ENCODE measurements around the gene AFG1L.

Gene AFG1L

DNA sequence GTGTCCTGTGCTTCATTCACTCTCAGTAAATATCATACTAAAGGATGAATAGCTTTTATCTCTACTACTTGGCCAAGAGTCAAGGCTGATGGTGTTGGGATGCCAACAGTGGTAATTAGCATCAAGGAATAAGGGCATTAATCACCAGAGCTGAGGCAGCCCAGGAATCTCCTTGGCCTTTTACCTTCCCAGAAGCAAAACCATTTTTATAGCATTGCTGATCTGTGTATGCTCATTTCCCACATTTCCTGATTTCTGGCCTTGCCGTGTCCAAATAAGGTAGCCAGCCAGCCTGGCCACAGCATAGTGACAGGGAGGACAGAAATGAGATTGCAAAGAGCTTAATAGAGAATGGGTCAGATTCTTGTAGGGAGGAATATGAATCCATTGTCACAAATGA, 189.2 kb downstream of the AFG1L start:
- Histone ChIP-seq H3K9ac (ENCODE audit: low read length in 5 of 5) (no peak overlapping the region), H3K4me1 (ENCODE audit: control insufficient read depth in 5 of 5, insufficient read depth in 5 of 5, low read length in 5 of 5) (peaks cover 0 to 7% (median 0%) of the 10 kb centered on the region in 5 donors), H3K9me3 (ENCODE audit: control insufficient read depth in 5 of 5, low read length in 5 of 5) (peaks cover 0 to 2% (median 0%) of the 10 kb centered on the region in 5 donors), H3K36me3 (ENCODE audit: control insufficient read depth in 5 of 5, insufficient read depth in 5 of 5, low read length in 5 of 5) (peaks cover 0 to 4% (median 0%) of the 10 kb centered on the region in 5 donors), H3K4me3 (ENCODE audit: low read depth in 1 of 5, low read length in 5 of 5) (no peak overlapping the region), H3K27me3 (ENCODE audit: control insufficient read depth in 5 of 5, insufficient read depth in 4 of 5, low read length in 5 of 5) (no peaks in the 10 kb centered on the region), H3K27ac (ENCODE audit: low read depth, low read length) (no peak overlapping the region)

DNA sequence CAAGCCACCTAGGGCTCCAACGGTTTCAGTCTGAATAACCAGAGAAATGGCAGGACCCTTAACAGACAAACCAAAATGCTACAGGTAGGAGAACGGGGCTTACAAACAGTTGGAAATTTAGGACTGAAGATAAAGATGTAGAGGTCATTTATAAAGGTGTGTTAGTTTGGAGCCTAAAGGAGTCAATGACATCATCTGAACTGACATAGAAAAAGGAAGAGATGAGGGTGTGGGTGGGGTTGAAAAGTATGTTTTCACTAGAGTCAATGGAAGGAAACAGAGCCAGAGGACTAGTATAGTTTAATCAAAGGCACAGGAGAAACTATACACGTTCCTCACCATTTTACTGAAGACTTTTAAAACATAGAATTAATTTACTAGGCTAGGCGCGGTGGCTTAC, 194.8 kb downstream of the AFG1L start:
- H3K4me1 ChIP-seq (ENCODE audit: control insufficient read depth in 5 of 5, insufficient read depth in 5 of 5, low read length in 5 of 5) = peaks cover 0 to 7% (median 0%) of the 10 kb centered on the region in 5 donors
- H3K36me3 ChIP-seq (ENCODE audit: control insufficient read depth in 5 of 5, insufficient read depth in 5 of 5, low read length in 5 of 5) = no peaks in the 10 kb centered on the region
- H3K27me3 ChIP-seq (ENCODE audit: control insufficient read depth in 5 of 5, insufficient read depth in 4 of 5, low read length in 5 of 5) = no peaks in the 10 kb centered on the region
- H3K27ac ChIP-seq (ENCODE audit: low read depth, low read length) = no peak overlapping the region
- no peak overlapping the region for H3K4me3 ChIP-seq (ENCODE audit: low read depth in 1 of 5, low read length in 5 of 5)
- H3K9me3 ChIP-seq (ENCODE audit: control insufficient read depth in 5 of 5, low read length in 5 of 5) = no peaks in the 10 kb centered on the region
- no peak overlapping the region for H3K9ac ChIP-seq (ENCODE audit: low read length in 5 of 5)

DNA sequence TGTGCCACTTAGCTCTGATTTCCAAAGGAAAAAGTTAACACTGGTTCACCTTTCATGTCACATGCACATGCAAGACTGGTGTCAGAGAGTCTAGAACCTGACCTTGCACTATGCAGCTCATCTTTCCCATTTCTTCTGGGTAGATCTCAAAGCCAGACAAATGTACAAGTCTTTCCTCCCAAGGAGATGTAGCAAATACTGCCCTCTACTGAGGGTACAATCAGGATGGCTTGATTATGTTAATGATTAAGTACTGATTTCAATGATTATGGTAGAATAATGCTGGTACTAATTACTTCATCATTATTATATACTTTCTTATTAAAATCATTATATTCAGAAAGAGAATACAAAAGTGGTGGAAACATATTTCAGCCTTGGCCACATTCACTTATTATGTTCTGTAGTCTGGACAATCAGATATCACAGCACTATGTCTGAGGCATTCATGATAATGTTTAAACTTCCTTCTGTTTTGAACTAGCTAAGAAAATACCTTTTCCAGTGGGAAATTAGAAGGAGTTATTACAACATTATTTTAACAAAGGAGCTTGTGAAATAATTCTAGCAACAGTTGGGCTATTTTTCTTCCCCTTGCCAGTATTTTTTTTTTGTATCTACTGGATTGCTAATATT, 197.4 kb downstream of the AFG1L start:
- no peak overlapping the region for H3K27ac ChIP-seq (ENCODE audit: low read depth, low read length)
- H3K4me1 ChIP-seq (ENCODE audit: control insufficient read depth in 5 of 5, insufficient read depth in 5 of 5, low read length in 5 of 5) = peaks cover 0 to 4% (median 0%) of the 10 kb centered on the region in 5 donors
- no peaks in the 10 kb centered on the region for H3K27me3 ChIP-seq (ENCODE audit: control insufficient read depth in 5 of 5, insufficient read depth in 4 of 5, low read length in 5 of 5)
- no peaks in the 10 kb centered on the region for H3K9me3 ChIP-seq (ENCODE audit: control insufficient read depth in 5 of 5, low read length in 5 of 5)
- no peak overlapping the region for H3K4me3 ChIP-seq (ENCODE audit: low read depth in 1 of 5, low read length in 5 of 5)
- no peaks in the 10 kb centered on the region for H3K36me3 ChIP-seq (ENCODE audit: control insufficient read depth in 5 of 5, insufficient read depth in 5 of 5, low read length in 5 of 5)
- no peak overlapping the region for H3K9ac ChIP-seq (ENCODE audit: low read length in 5 of 5)

DNA sequence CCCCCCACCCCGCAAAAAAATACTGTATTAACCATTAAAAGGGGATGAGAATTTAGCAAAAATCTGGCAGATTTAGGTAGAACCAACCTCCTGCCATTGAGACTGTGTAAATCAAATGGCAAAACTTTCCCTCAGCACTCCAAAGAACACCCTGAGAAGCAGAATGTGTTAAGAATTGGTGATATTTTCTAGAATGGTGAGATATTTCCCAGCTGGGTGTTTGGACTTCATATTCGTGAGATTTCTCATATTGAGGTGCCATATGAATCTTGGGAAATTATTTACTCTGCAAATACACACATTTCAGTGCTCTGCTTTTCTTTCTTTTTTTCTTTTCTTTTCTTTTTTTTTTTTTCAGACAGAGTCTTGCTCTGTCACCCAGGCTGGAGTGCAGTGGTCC, 199.6 kb downstream of the AFG1L start:
- Histone ChIP-seq H3K4me3 (ENCODE audit: low read depth in 1 of 5, low read length in 5 of 5) (no peak overlapping the region), H3K27ac (ENCODE audit: low read depth, low read length) (no peak overlapping the region), H3K36me3 (ENCODE audit: control insufficient read depth in 5 of 5, insufficient read depth in 5 of 5, low read length in 5 of 5) (no peaks in the 10 kb centered on the region), H3K9ac (ENCODE audit: low read length in 5 of 5) (no peak overlapping the region), H3K9me3 (ENCODE audit: control insufficient read depth in 5 of 5, low read length in 5 of 5) (no peaks in the 10 kb centered on the region), H3K4me1 (ENCODE audit: control insufficient read depth in 5 of 5, insufficient read depth in 5 of 5, low read length in 5 of 5) (peaks cover 0 to 6% (median 4%) of the 10 kb centered on the region in 5 donors), H3K27me3 (ENCODE audit: control insufficient read depth in 5 of 5, insufficient read depth in 4 of 5, low read length in 5 of 5) (no peaks in the 10 kb centered on the region)

DNA sequence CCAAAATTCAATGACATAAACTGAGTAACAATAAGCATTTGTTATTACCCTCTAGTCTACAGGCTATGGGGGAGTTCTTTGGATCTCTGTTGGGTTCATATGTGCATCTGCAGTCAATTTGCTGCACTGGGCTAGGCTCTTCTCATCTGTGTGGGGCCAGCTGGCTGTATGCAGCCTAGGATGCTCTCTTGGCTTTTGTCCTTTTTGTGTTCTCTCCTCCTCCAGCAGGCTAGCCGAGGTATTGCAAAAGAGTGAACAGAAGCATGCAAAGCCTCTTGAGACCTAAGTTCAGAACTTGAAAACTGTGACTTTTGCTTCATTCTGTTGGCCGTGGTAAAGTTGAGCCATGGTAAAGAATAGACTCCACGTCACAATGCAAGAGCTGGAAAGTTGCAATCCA, 203.0 kb downstream of the AFG1L start:
- H3K4me3 ChIP-seq (ENCODE audit: low read depth in 1 of 5, low read length in 5 of 5) = no peak overlapping the region
- no peak overlapping the region for H3K9ac ChIP-seq (ENCODE audit: low read length in 5 of 5)
- peaks cover 0 to 6% (median 4%) of the 10 kb centered on the region in 5 donors for H3K4me1 ChIP-seq (ENCODE audit: control insufficient read depth in 5 of 5, insufficient read depth in 5 of 5, low read length in 5 of 5)
- H3K27me3 ChIP-seq (ENCODE audit: control insufficient read depth in 5 of 5, insufficient read depth in 4 of 5, low read length in 5 of 5) = no peaks in the 10 kb centered on the region
- no peaks in the 10 kb centered on the region for H3K9me3 ChIP-seq (ENCODE audit: control insufficient read depth in 5 of 5, low read length in 5 of 5)
- no peaks in the 10 kb centered on the region for H3K36me3 ChIP-seq (ENCODE audit: control insufficient read depth in 5 of 5, insufficient read depth in 5 of 5, low read length in 5 of 5)
- H3K27ac ChIP-seq (ENCODE audit: low read depth, low read length) = no peak overlapping the region

DNA sequence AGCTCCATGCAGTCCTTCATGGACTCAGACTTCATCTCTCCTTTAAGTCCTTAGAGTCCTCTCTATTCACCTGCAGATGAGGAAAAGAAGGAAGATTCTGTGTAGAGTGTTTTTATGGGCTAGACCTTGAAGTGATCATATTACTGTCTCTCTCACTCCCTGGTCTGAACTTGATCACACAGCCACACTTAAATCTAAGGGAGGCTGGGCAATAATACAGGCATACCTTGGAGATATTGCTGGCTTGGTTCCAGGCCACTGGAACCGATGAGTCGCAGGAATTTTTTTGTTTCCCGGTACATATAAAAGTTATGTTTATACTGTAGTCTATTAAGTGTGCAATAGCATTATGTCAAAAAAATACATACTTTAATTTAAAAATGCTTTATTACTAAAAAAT, 206.7 kb downstream of the AFG1L start:
- H3K27me3 ChIP-seq (ENCODE audit: control insufficient read depth in 5 of 5, insufficient read depth in 4 of 5, low read length in 5 of 5) = no peaks in the 10 kb centered on the region
- H3K36me3 ChIP-seq (ENCODE audit: control insufficient read depth in 5 of 5, insufficient read depth in 5 of 5, low read length in 5 of 5) = no peaks in the 10 kb centered on the region
- H3K27ac ChIP-seq (ENCODE audit: low read depth, low read length) = no peak overlapping the region
- peaks cover 0 to 6% (median 4%) of the 10 kb centered on the region in 5 donors for H3K4me1 ChIP-seq (ENCODE audit: control insufficient read depth in 5 of 5, insufficient read depth in 5 of 5, low read length in 5 of 5)
- H3K9me3 ChIP-seq (ENCODE audit: control insufficient read depth in 5 of 5, low read length in 5 of 5) = no peaks in the 10 kb centered on the region
- no peak overlapping the region for H3K9ac ChIP-seq (ENCODE audit: low read length in 5 of 5)
- no peak overlapping the region for H3K4me3 ChIP-seq (ENCODE audit: low read depth in 1 of 5, low read length in 5 of 5)

DNA sequence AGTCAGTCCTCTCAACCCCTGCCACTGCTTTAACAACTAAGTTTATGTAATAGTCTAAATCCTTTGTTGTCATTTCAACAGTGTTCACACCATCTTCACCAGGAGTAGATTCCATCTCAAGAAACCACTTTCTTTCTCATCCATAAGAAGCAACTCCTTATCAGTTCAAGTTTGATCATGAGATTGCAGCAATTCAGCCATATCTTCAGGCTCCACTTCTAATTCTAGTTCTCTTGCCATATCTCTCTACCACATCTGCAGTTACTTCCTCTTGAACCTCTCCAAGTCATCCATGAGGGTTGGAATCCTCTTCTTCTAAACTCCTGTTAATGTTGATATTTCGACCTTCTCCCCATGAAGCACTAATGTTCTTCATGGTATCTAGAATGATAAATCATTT, 208.0 kb downstream of the AFG1L start:
- Histone ChIP-seq H3K36me3 (ENCODE audit: control insufficient read depth in 5 of 5, insufficient read depth in 5 of 5, low read length in 5 of 5) (peaks cover 0 to 2% (median 0%) of the 10 kb centered on the region in 5 donors), H3K4me3 (ENCODE audit: low read depth in 1 of 5, low read length in 5 of 5) (no peak overlapping the region), H3K9ac (ENCODE audit: low read length in 5 of 5) (no peak overlapping the region), H3K9me3 (ENCODE audit: control insufficient read depth in 5 of 5, low read length in 5 of 5) (no peaks in the 10 kb centered on the region), H3K4me1 (ENCODE audit: control insufficient read depth in 5 of 5, insufficient read depth in 5 of 5, low read length in 5 of 5) (peaks cover 0 to 5% (median 4%) of the 10 kb centered on the region in 5 donors), H3K27me3 (ENCODE audit: control insufficient read depth in 5 of 5, insufficient read depth in 4 of 5, low read length in 5 of 5) (no peaks in the 10 kb centered on the region), H3K27ac (ENCODE audit: low read depth, low read length) (no peak overlapping the region)

DNA sequence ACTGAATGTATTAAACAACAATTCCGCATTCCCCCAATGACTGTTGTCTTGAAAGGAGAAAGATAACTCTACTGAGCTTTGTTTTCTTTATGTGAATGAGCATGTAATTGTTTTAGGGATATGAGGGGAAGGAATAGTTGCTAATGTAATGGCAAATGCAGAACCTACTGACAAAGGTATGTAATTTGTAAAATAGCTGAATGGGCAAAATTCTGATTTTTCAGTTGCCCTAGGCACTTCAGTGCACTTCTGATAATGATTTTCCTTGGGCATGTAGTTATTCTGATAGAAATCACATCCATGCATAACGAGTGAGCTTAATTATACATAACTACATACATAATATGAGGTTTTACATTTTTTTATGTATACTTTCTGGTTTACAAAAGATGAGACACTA, 212.5 kb downstream of the AFG1L start:
- H3K36me3 ChIP-seq (ENCODE audit: control insufficient read depth in 5 of 5, insufficient read depth in 5 of 5, low read length in 5 of 5) = peaks cover 0 to 5% (median 0%) of the 10 kb centered on the region in 5 donors
- H3K27me3 ChIP-seq (ENCODE audit: control insufficient read depth in 5 of 5, insufficient read depth in 4 of 5, low read length in 5 of 5) = no peaks in the 10 kb centered on the region
- no peaks in the 10 kb centered on the region for H3K9me3 ChIP-seq (ENCODE audit: control insufficient read depth in 5 of 5, low read length in 5 of 5)
- H3K27ac ChIP-seq (ENCODE audit: low read depth, low read length) = no peak overlapping the region
- H3K9ac ChIP-seq (ENCODE audit: low read length in 5 of 5) = no peak overlapping the region
- no peaks in the 10 kb centered on the region for H3K4me1 ChIP-seq (ENCODE audit: control insufficient read depth in 5 of 5, insufficient read depth in 5 of 5, low read length in 5 of 5)
- H3K4me3 ChIP-seq (ENCODE audit: low read depth in 1 of 5, low read length in 5 of 5) = no peak overlapping the region

DNA sequence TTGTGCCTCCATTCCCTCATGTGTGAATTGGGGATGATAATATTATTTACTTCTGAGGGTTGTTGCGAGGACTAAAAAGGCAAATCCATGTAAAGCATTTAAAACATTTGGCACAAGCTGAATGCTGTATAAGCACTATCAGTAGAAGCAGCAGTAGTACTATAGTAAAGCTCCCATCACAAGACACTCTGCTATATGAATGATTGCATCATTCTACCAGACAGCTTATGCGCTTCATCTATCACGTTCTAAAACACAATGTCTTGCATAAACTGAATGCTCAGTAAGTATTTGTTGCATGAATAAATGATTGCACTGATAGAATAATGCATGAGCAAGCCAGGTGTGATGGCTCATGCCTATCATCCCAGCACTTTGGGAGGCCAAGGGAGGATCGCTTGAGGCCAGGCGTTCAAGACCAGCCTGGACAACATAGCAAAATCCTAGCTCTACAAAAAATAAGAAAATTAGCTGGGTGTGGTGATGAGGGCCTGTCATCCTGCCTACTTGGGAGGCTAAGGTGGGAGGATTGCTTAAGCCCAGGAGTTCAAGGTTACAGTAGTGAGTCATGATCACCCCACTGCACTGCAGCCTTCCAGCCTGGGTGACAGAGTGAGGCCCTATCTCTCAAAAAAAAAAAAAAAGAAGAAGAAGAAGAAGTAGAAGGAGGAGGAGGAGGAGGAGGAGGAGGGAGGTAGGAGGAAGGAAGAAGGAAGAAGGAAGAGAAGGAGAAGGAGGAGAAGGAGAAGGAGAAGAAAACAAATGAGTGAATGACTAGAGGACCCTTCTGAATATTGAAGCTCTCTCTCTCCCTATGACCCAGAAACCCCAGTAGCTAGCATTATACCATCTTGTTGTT, 215.8 kb downstream of the AFG1L start:
- Histone ChIP-seq H3K27ac (ENCODE audit: low read depth, low read length) (no peak overlapping the region), H3K4me3 (ENCODE audit: low read depth in 1 of 5, low read length in 5 of 5) (no peak overlapping the region), H3K9ac (ENCODE audit: low read length in 5 of 5) (no peak overlapping the region), H3K36me3 (ENCODE audit: control insufficient read depth in 5 of 5, insufficient read depth in 5 of 5, low read length in 5 of 5) (peaks cover 0 to 5% (median 0%) of the 10 kb centered on the region in 5 donors), H3K4me1 (ENCODE audit: control insufficient read depth in 5 of 5, insufficient read depth in 5 of 5, low read length in 5 of 5) (no peaks in the 10 kb centered on the region), H3K27me3 (ENCODE audit: control insufficient read depth in 5 of 5, insufficient read depth in 4 of 5, low read length in 5 of 5) (no peaks in the 10 kb centered on the region), H3K9me3 (ENCODE audit: control insufficient read depth in 5 of 5, low read length in 5 of 5) (no peaks in the 10 kb centered on the region)
